Activated T-cell treated with anti-CD3 and anti-CD28 coated beads, Interleukin-2, amount 50 U/mL, for 48 hours (primary cell): ENCODE data around the gene MERTK.
"Not testable (repeated sequence)": the region's sequence is repeated elsewhere in the genome, so short reads cannot be mapped to it uniquely, and the experiment has no call there.

Experiments
- DNase-seq, 2 experiments: peaks; one replicate each; pipeline ENCODE4 v3.0.0-alpha.2; 2020

Gene MERTK

DNA sequence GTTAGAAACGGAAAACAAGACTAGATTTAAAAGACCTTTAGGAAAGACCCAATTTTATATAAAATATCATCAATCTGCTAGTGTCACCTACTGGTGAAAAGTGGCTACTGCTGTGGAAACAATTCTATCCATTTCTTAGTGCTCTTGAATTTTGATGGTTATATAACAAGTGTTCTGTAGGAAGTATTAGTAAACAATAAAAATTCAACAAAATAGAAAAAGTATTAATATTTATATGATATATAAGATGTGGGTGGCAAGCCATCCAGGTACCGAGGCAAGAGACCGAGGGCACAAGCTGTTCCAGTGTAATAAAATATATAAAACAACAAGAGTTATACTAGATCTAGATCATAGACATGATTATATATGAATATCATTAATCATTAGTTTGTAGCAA, 150.5 kb downstream of the MERTK start:
- peak in 1 of 2 experiments; percentile 26 for DNase-seq

DNA sequence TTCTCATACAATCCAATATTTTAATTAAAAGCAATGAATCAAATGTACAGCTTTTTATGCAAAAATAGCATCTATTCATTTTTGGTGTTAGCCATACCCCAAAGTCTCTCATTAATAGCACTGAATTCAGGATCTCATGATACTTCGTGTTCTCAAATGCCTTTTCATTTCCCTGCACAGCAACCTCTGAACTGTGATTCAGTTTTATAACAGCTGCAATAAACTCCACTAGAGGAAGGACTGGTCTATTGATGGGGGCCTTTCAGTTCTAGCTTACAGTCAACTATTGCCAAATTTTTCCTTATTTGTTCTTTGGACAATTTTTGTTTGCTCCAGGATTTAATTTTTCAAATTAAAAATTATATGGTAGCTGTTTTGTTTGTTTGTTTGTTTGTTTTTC, 151.9 kb downstream of the MERTK start:
- no peak for DNase-seq

DNA sequence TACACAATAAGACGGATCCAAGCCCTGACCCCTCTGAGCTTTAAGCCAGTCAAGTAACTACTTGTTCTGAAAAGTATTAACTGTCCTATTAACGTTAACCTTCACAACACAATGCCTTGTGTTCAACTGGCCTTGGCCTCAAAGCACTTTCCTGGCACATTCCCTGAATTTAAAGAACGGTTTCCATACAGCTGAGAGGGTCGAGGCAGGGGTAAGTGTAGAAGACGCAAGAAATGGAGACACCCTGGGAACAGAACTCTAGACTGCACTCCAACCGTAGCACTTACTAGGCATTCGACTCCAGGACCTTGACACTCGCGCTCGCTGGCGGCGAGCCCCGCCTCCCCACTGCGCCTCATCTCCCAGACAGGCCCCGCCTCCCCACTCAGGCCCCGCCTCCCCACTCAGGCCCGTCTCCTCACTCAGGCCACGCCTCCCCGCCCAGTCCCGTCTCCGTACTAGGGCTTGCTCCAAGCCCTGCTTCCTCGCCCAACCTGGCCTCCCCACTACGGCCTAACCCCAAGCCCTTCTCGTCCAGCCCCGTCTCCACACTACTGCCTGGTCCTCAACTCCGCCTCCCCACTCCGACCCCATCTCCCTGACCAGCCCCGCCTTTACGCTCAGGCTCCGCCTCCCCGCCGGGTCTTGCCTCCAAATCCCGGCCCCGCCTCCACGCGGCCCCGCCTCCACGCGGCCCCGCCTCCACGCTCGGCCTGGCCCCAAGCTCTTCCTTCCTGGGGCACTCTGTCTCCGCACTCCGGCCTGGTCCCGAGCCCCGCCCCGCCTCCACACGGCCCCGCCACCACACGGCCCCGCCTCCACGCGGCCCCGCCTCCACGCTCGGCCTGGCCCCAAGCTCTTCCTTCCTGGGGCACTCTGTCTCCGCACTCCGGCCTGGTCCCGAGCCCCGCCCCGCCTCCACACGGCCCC, 155.8 kb downstream of the MERTK start:
- DNase-seq, result peak; percentile 98

DNA sequence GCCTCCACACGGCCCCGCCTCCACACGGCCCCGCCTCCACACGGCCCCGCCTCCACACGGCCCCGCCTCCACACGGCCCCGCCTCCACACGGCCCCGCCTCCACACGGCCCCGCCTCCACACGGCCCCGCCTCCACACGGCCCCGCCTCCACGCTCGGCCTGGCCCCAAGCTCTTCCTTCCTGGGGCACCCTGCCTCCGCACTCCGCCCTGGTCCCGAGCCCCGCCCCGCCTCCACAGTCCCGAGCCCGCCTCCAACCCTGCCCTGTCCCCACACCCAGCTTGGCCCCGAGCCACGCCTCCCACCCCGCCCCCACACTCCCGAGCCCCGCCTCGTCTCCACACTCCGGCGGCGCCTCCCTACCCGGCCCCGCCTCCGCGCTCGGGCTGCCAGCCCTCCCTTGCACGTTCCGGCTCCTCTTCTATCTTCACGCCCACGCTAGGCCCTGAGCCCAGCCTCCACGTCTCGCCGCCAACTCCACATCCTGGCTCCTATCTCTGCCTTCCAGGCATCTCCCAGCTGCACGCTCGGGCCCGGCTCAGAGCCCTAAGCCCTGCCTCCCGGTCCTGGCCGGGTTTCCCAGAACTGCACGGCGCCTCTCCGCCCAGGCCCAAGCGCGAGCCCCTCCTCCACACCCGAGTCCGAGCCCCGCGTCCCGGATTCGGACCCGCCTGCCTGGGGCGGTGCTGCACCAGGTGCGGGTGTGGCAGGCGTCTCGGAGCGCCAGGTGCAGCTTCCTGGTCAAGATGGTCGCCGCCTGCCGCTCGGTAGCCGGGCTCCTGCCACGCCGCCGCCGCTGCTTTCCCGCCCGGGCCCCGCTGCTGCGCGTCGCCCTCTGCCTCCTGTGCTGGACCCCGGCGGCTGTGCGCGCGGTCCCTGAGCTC, 156.7 kb downstream of the MERTK start, which contains the start of gene TMEM87B:
TMEM87B (plus strand) TSS at position 423 of the 883 bp plus-strand sequence; CDS start at position 746, 323 bp downstream.
- peak; percentile 94 to 97 for DNase-seq

DNA sequence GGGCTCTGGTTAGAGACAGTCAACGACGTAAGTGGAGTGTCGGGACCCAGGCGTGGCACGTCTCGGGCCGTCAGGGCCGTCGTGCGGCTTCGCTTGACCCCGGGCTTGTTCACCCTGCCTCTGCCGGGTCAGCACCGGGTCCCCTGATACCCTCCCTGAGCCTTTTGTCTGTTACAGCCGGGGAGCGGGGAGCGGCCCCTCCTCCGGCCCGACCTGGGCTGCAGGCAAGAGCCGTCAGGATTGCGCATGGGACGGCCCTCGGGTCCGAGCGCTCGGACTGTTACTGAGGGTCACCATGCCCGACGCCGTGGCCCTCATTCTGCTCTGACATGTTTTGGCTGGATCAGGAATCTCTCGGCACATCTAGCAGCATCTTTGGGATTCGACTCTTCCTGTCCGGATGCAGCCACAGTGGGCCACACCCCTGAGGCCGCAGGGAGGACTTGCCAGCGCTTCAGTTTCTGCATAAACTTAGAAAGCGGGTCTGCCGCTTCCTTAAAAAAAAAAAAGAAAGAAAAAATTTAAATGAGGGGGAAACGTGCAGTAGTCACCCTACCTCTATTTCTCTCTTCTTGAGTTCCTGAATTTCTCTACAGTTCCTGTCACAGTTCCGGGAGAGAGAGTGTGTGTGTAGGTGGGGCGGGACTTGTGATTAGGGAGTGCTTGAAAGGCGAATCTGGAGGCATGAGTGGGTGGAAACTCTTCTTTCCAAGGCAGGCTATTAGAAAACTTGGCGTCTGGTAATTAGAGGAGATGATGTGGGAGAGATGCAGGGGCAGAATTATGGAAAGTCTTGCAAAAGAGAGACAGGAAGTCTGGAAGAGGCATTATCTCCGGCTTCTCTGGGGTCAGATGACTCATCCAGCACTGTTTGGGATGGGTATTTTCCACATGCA, 157.6 kb downstream of the MERTK start:
- DNase-seq, result peak; percentile 35 to 45

DNA sequence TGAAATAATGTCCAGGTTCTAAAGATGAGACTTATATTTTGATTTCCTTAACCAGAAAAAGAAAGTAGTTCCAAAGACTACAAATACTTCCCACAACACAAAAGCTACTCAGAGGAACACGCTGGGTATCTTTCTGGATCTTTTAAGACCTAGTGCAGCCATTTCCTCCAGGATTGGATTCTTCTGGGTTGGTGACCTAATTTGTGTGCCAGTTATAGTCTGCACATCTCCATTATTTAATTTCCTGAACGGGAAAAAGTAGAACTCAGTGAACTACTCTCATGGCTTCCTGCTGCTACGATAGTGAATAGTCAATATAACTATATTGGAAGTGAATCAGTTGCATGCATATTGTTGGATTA, 158.2 kb downstream of the MERTK start:
- no peak for DNase-seq

DNA sequence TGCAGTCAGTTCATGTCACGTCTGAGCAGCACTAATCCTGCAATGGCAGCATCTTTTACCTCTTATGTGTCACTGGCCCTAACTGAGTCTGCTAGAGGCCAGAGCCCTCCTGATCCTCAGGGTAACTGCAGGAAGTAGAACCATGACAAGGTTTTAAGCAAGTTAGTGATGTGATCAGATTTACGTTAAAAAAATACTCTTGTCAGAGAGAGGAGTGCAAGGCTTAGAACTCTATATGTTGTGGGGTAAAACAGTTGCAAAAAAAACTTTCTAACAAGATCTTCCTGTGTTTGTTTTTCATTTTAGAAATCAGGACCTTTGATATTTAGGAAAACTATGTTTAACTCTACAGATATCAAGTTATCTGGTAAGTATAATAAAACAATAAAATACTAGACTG, 161.3 kb downstream of the MERTK start:
- no peak for DNase-seq

DNA sequence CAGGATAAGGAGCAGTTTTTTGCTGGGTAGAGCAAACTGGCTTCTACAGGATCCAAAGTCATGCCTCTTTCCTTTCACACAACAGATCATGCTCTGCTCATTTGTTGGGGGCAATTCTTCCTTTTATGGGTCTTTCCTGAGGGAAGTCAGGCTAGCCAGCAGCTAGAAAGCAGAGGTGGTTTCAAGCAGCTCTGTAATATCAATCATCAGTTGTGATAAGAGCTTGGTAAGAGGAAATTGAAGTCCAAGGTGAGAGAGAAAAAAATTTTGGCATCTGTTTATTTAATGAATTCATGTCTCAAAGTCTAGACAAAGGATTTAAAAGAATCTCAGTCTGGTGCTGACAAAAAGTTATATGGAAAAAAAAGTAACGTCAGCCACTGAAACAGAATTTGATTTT, 162.9 kb downstream of the MERTK start:
- no peak for DNase-seq

DNA sequence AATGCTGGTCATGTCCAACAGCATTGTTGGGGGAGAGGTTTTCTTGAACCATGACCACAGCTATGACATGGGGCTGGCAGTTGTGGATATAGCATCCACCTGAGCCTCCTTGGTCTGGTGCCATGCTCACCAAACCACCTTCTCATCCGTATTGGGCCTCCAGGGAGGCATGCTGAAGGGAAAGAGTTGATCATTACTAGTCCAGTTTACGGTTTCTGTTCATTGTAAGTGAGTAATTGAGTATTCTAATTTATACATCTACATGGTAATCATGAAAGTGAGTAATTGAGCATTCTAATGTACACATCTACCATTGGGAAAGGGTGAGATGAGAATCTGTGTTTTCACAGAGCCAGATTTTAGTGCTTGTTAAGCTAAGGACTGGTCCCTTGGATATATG, 163.4 kb downstream of the MERTK start:
- no peak for DNase-seq

DNA sequence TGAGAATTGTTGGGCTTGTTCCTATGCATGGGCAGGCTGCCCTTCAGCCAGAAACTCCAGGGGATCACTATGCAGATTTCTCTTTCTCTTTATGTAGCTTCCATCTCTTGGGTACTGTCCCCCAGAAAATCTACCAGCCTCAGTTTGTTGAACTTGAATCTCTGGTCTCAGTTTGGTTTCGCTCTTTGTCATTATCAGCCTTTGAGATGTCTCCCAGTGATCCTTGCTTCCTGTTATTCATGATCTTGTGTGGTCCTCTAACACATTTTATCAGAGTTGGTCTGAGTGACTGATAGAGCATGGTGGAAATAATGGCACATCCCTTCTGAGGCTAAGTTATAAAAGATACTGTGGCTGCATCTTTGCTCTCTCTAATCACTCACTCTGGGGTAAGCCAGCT, 164.5 kb downstream of the MERTK start:
- no peak for DNase-seq

DNA sequence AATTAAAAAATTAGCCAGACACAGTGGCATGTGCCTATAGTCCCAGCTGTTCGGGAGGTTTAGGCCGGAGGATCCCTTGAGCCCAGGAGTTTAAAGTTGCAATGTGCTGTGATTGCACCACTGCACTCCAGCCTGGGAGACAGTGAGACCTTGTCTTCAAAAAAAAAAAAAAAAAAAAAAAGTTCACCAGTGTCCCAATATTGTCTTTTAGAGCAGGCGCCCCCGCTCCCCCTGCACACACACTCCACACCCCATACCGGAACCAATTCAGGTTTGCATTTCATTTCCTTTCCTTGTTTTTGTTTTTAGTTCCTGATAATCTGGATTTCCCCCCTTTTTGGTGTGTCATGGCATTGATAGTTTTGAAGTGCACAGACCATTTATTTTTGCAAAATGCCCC, 167.1 kb downstream of the MERTK start:
- DNase-seq, result no peak

DNA sequence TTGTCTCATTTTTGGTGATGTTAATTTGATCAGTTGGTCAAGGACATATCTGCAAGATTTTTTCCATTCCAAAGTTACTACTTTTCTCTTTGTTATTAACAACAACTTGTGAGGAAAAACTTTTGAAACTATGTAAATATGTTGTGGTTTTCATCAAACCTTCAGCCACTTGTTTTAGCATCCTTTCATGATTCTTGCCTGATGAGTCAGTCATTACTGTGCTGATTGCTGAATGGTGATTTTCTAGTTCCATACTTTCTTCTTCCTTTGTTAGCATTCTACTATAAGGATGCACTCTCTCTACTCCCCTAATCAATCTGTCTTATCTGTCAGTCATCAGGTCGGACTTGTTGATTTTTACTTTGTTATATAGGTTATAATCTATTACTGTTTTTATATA, 167.6 kb downstream of the MERTK start:
- DNase-seq, result no peak

DNA sequence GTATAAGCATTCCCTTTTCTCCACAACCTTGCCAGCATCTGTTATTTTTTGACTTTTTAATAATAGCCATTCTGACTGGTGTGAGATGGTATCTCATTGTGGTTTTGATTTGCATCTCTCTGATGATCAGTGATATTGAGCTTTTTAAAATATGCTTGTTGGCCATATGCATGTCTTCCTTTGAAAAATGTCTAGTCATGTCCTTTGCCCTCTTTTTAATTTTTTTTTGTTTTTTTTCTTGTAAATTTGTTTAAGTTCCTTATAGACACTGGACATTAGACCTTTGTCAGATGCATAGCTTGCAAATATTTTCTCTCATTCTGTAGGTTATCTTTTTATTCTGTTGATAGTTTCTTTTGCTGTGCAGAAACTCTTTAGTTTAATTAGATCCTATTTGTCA, 171.4 kb downstream of the MERTK start:
- DNase-seq, result not testable (repeated sequence)

DNA sequence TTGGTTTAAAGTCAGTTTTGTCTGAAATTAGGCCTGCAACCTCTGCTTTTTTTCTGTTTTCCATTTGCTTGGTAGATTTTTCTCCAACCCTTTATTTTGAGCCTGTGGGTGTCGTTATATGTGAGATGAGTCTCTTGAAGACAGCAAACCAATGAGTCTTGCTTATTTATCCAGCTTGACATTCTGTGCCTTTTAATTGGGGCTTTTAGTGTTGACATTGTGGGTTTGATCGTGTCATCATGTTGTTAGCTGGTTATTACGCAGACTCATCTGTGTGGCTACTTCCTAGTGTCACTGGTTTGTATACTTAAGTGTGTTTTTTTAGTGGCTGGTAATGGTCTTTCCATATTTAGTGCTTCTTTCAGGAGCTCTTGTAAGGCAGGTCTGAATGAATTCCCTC, 175.5 kb downstream of the MERTK start:
- DNase-seq, result no peak

DNA sequence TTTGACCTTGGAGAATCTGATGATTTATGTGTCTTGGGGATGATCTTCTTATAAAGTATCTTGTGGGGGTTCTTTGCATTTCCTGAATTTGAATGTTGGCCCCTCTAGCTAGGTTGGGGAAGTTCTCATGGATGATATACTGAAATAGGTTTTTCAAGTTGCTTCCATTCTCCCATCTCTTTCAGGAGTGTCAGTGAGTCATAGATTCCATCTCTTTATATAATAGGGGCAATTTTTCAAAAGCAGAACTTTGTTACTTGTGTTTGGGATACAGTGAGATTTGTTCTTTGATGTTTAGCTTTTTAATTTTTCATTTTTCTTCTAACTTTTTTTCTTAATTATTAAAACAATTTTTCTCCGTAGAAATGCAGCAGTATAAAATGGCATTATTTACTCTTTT, 176.1 kb downstream of the MERTK start:
- no peak for DNase-seq

DNA sequence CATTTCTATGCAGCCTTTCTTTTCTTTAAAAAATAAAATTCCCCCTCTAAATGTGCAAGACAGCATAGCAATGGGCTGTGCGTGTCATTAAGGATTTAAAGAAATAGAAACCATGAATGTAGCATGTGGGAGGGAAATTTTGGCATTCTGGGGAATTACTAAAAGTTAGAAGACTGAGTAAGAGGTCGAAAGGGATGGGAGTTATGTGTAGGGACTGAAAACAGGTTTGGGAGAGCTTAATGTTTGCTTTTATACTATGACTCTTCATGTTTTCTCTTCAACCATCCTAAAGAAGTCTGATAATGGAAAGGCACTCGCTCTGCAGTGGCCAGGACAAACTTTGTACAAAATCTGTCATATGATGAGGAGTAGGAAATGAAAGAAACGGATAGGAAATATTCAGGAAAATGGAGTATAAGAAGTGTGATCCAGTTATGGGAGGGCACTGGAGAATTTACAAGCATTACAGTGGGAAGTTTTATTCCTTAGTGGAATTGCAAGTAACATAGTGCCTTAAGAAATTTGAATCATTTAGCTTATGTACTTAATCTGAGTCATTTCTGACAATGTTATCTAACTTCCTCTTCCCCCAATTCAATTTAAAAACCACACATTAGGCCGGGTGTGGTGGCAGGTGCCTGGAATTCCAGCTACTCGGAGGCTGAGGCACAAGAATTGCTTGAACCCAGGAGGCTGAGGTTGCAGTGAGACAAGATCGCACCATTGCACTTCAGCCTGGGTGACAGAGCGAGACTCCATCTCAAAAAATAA, 177.3 kb downstream of the MERTK start:
- DNase-seq, result no peak

DNA sequence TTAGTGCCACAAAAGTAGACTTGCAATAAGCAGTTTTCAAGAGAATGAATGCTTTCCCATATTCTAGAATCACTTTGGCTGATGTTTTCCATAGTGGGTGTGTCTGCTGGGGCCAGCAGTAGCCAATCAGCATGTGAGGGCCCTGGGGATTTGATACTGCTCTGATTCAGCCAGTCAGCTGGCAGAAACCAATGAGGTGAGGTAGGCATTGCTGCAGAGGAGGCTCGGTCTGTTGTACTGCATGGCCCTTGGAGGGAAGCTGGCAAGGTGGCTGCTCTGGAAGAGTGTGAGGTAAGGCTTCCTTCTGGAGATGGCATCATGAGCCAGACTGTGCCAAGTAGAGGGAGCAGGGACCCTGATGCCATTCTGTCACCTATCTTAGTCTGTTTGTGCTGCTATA, 179.4 kb downstream of the MERTK start:
- no peak for DNase-seq
